Right atrium auricular region (tissue), 2 donors: Measurements from ENCODE around the gene SEMA4B. TPM values are rescaled to one million over a fixed set of nuclear protein-coding genes. Genes with fewer than 3 reads are reported as not detected.

Experiments used
- DNase-seq: peaks from one replicate; pipeline ENCODE4 v3.0.0-alpha.2; 2019; ENCODE audit warnings: low spot score
- H3K27ac ChIP-seq, 2 donors: fragments of 200-600 bp; sonication (generic); 1 replicate in 1 of 2; 2 replicates in 1 of 2; pipeline ENCODE4 v1.5.1; 2016 to 2019
- H3K27me3 ChIP-seq, 2 donors: fragments of 200-600 bp; sonication (generic); one replicate each; pipeline versions ENCODE4 v1.5.1 to v1.6.0; 2017 to 2019
- H3K36me3 ChIP-seq: fragments of 200-600 bp; sonication (generic); one replicate; pipeline ENCODE4 v1.5.1; 2016
- H3K4me1 ChIP-seq, 2 donors: fragments of 200-600 bp; sonication (generic); one replicate each; pipeline versions ENCODE4 v1.5.1 to v1.6.0; 2017 to 2019
- H3K4me3 ChIP-seq, 2 donors: fragments of 200-600 bp; sonication (generic); 1 replicate in 1 of 2; 2 replicates in 1 of 2; pipeline ENCODE4 v1.5.1; 2017 to 2019; ENCODE audit warnings: mild to moderate bottlenecking in 1 of 2, moderate library complexity in 1 of 2
- H3K9me3 ChIP-seq, 2 donors: fragments of 200-600 bp; sonication (generic); one replicate each; pipeline ENCODE4 v1.5.1; 2019
- total RNA-seq, 2 donors: library from RNA; depleted of rRNA; stranded (reverse); fragments of >200 nt; gene quantifications; one replicate each; pipeline ENCODE4 v1.1.0, GENCODE V29; 2016
- TF ChIP-seq, protein P1 (sequence below), 2 donors: fragments of 200-600 bp; sonication (generic); IDR thresholded peaks; one replicate each; pipeline ENCODE4 v1.5.1; 2019; ENCODE audit warnings: antibody characterized with exemption in 2 of 2

Gene SEMA4B
- total RNA-seq, 2 donors from 2014 or later = 22.1 to 31.6 TPM

- Histone ChIP-seq H3K4me3 (no peak overlapping the region), H3K36me3 (peaks cover 34% of the 10 kb centered on the region), H3K27ac (peak overlapping the region in 1 of 2 donors; percentile 86), H3K4me1 (peaks cover 0 to 50% of the 10 kb centered on the region in 2 donors), H3K9me3 (no peaks in the 10 kb centered on the region), H3K27me3 (no peaks in the 10 kb centered on the region)
- TF ChIP-seq, protein P1, sequence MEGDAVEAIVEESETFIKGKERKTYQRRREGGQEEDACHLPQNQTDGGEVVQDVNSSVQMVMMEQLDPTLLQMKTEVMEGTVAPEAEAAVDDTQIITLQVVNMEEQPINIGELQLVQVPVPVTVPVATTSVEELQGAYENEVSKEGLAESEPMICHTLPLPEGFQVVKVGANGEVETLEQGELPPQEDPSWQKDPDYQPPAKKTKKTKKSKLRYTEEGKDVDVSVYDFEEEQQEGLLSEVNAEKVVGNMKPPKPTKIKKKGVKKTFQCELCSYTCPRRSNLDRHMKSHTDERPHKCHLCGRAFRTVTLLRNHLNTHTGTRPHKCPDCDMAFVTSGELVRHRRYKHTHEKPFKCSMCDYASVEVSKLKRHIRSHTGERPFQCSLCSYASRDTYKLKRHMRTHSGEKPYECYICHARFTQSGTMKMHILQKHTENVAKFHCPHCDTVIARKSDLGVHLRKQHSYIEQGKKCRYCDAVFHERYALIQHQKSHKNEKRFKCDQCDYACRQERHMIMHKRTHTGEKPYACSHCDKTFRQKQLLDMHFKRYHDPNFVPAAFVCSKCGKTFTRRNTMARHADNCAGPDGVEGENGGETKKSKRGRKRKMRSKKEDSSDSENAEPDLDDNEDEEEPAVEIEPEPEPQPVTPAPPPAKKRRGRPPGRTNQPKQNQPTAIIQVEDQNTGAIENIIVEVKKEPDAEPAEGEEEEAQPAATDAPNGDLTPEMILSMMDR (IDR thresholded peaks at IDR 0.05) = no peak
- DNase-seq = no peak
Measured at GRCh38 chr15:90232196-90232595, 31.1 kb downstream of the SEMA4B start.

DNA sequence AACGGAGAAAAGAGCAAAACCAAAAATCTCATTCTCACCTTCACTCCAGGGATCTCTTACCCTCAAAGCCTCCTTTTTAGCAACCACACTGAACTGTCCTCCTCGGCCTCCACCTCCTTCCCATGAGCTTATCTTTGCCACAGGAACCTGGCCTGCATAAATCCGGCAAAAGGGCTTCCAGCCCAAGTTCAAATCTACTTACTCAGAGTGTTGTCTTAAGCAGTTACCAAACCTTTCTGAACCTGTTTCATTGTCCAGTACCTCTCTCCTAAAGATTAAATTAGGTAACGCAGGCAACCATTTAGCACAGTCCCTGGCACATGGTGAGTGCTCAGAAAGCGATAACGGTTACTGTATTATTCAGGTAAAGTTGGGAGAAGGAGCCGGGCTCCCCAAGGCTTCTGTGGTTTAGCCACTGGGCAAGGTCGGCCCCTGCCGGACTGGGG, 31.8 kb downstream of the SEMA4B start:
- TF ChIP-seq, protein P1 (IDR thresholded peaks at IDR 0.05) = no peak
- Histone ChIP-seq H3K9me3 (no peaks in the 10 kb centered on the region), H3K4me3 (peak overlapping the region; percentile 69 to 85), H3K27me3 (no peaks in the 10 kb centered on the region), H3K27ac (peak overlapping the region; percentile 86 to 87), H3K36me3 (peaks cover 30% of the 10 kb centered on the region), H3K4me1 (peaks cover 0 to 50% of the 10 kb centered on the region in 2 donors)
- DNase-seq = no peak

DNA sequence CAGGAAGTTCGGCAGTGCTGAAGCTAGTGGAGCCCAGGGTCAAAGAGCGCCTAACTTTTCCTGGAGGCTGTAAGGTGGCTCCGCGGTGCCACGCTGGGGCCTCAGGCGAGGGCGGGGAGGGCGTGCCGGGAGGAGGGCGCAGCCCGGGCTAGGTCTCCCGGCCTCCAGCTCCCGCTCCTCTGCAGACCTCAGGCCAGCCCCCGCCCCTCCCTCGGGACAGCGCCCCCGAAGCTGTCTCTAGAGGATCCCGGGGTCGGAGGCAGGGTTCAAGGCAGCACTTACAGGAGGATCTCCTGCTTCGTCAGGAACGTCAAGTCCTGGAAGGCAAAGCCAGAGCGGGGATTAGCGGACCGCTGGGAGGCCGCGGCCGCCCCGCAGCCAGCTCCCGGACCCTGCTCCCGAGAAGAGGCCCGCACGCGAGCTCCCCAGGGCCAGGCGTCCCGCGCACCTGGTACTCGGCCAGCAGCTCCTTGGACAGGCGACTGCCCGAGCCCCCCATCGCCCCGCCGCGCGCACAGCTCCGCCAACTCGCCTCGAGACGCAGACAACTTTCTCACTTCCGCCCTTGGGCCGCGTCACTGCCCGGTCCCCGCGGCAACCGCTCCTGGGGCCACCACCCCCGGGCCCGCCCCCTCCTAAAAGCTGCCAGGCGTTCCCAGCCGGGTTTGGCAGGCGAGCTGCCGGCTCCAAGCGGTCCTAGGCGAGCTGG, 32.4 kb downstream of the SEMA4B start, which contains the start of gene CIB1:
Gene CIB1 (minus strand): TSS at position 555 of the 709 bp plus-strand sequence. CDS start 56 bp downstream, at position 499.
- Histone ChIP-seq H3K27me3 (no peaks in the 10 kb centered on the region), H3K4me3 (peak within 1 kb of the TSS; percentile 69 to 85), H3K9me3 (no peaks in the 10 kb centered on the region), H3K4me1 (peaks cover 0 to 50% of the 10 kb centered on the region in 2 donors), H3K36me3 (peaks cover 30% of the 10 kb centered on the region), H3K27ac (peak within 1 kb of the TSS; percentile 86 to 87)
- peak; percentile 97 for DNase-seq
- TF ChIP-seq, protein P1 (IDR thresholded peaks at IDR 0.05) = peak in 1 of 2 donors; percentile 62

- peaks cover 27% of the 10 kb centered on the region for H3K36me3 ChIP-seq
- H3K27ac ChIP-seq = peak within 1 kb of the TSS; percentile 86 to 87
- H3K27me3 ChIP-seq = no peaks in the 10 kb centered on the region
- no peak for DNase-seq
- peak within 1 kb of the TSS; percentile 69 to 85 for H3K4me3 ChIP-seq
- TF ChIP-seq, protein P1 (IDR thresholded peaks at IDR 0.05) = no peak
- H3K9me3 ChIP-seq = no peaks in the 10 kb centered on the region
- peaks cover 0 to 44% of the 10 kb centered on the region in 2 donors for H3K4me1 ChIP-seq
Measured at GRCh38 chr15:90234096-90234988, 33.2 kb downstream of the SEMA4B start, which contains the start of gene GDPGP1. Gene GDPGP1, plus strand, starts transcription at chr15:90234209. Its CDS starts 6,700 bp downstream, at chr15:90240909.

DNA sequence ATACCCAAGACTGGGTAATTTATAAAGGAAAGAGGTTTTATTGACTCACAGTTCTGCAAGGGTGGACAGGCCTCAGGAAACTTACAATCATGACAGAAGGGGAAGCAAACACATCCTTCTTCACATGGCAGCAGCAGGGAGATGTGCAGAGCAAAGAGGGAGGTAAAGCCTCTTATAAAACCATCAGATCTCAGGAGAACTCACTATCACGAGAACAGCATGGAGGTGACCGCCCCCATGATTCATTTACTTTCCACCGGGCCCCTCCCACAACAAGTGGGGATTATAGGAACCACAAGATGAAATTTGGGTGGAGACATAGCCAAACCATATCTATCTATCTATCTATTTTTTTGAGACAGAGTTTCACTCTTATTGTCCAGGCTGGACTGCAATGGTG, 38.2 kb downstream of the SEMA4B start:
- TF ChIP-seq, protein P1 (IDR thresholded peaks at IDR 0.05) = no peak
- Histone ChIP-seq H3K36me3 (peaks cover 25% of the 10 kb centered on the region), H3K27ac (no peak overlapping the region), H3K4me1 (peaks cover 0 to 6% of the 10 kb centered on the region in 2 donors), H3K9me3 (no peaks in the 10 kb centered on the region), H3K4me3 (no peak overlapping the region), H3K27me3 (no peaks in the 10 kb centered on the region)
- no peak for DNase-seq
